HG02885 (cell line): Measurements from ENCODE around the gene SURF4.
"Not testable (repeated sequence)": the region's sequence is repeated elsewhere in the genome, so short reads cannot be mapped to it uniquely, and the experiment has no call there.

ENCODE experiments used
- ATAC-seq: cut with Tn5 transposase; IDR thresholded peaks from one replicate; pipeline ENCODE4 v1.9.1; 2021; ENCODE audit warnings: mild to moderate bottlenecking; ENCODE audit not compliant: unreplicated experiment, poor library complexity

SURF4 gene

GRCh38 chr9:133340256-133340655 lies 35.6 kb downstream of the SURF4 start:
- no peak for ATAC-seq

- ATAC-seq: no peak
These were observed 36.2 kb downstream of the SURF4 start for GRCh38 chr9:133339641-133340040.

GRCh38 chr9:133335924-133336811 lies 39.7 kb downstream of the SURF4 start, which contains the start of gene SURF6:
Gene SURF6, minus strand, starts transcription at chr9:133336188. Its CDS starts 56 bp downstream, at chr9:133336132.
- peak; percentile 89 for ATAC-seq

GRCh38 chr9:133334888-133335287 lies 41.0 kb downstream of the SURF4 start:
- ATAC-seq: not testable (repeated sequence)

- no peak for ATAC-seq
These were observed 41.7 kb downstream of the SURF4 start for GRCh38 chr9:133334161-133334560.

DNA sequence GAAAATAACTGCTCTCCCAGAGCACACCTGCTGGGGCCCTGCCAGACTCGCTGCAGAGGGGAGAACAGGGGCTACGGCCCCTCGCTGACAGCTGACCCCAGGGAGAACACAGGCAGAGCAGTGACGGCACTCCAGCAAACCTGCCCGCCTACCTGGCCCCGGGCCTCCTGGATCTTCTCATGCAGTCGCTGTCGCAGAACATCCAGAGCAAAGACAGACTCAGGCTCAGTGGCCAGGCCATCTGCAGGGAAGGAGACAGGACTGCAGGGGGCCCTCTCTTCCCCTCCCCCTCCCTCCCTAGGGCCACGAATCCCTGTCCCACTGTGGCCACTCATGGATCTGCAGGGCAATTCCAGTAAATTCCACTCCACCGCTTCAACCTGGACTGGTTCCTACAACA lies 42.3 kb downstream of the SURF4 start:
- ATAC-seq: no peak

DNA sequence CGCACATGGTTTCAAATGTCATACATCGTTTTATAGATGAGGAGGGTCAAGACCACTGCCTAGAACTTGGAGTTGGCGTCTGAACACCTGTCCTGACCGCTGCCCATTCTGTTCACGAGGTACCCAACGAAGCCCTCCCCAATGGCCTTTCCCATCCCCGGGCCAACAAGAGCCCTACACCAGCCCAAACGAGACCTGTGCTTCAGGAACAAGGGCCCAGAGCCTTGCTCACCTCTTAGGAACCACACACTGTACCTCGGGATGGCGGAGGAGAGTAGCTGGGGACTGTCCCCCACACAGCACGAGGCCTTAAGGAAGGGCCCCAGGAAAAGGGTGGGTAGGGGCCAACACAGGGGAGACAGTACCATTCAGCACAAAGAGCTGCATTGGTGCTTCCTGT lies 42.8 kb downstream of the SURF4 start:
- ATAC-seq: no peak

DNA sequence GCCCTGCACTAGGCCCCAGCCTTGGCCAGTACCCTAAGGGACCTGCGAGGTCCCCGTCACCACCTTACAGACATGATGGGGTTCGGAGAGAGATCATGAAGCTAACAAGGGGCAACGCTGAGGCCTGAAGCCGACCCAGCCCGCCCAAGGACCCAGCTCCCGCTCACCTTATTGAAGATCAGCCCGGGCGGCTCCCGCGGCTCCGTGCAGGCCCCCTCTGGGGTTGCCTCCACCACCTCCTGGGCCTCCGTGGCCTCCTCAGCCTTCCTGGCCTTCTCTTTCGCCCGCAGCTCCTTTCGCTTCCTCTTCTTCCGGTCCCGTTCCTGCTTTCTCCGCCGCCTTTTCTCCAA lies 43.5 kb downstream of the SURF4 start:
- ATAC-seq: no peak

GRCh38 chr9:133331641-133332380 lies 44.0 kb downstream of the SURF4 start:
- no peak for ATAC-seq

DNA sequence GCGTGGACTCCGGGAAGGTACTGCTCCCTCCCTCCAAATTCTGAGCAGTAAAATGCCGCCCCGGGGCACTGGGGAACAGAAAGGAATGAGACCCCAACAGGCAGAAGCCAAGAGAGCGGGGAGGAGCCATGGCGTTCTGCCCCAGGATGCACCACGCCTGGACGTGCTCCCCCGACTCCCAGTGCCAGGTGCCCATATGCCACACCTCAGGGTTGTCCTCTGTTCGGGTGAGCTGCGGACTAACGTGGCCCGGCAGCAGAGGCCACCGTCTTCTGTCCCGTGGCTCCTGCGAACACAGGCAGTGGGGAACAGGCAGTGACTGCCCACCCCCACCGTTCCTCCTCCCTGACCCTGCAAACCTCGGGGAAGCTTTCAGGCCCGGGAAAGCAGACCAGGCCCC lies 44.6 kb downstream of the SURF4 start:
- ATAC-seq: no peak

DNA sequence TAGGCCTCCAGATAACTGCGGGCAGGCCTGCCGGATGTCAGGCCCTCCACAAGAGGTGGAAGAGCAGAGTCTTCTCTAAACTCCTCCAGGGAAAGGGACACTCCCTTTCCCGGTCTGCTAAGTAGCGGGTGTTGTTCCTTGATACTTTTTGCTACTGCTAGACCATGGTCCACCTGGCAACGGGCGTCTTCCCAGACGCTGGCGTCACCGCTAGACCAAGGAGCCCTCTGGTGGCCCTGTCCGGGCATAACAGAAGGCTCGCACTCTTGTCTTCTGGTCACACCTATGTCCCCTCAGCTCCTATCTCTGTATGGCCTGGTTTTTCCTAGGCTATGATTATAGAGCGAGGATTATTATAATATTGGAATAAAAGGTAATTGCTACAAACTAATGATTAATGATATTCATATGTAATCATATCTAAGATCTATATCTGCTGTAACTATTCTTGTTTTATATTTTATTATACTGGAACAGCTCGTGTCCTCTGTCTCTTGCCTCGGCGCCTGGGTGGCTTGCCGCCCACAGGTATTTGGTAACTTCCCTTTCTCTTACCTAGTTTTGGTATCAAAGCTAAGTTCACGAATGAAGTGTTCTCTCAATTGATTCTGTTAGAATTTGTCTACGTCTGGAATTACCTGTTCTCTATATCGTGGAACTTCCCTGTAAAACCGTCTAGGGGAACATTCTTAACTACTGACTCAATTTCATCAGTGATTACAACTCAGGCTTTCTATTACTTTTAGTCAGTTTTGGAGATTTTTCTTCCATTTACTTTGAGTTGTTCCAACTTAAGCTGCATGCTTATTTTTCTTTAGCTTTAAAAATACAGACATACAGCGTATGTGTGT lies 46.3 kb downstream of the SURF4 start:
- not testable (repeated sequence) for ATAC-seq

DNA sequence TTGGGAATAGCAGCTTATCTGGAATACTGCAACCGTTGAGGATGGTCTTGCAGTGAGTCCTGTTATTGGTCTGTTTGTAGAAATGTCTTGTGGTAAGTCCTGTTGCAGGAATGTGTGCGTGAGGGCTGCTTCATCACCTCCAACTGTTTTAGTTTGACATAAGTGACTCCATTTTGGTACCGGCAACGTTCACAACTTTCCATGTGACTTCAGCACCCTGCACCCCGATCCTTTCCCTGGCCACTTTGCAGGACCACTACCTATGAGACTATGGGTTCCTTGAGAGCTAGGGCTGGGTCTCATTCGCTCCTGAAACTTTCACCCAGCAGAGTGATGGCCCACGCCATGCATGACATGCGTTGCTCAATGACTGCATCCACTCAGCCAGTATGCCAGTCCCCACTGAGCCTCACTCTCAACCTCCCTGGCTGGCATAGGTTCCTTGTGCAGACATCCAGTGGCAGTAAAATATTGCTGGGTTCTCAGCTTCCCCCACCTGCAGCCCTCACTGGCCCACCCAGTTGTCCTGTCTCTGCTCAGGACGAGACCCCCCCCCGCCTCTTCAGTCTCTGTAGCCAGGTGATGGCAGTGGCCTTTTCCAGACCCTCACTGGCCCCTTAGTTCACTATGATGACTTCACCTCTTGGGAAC lies 47.9 kb downstream of the SURF4 start:
- no peak for ATAC-seq

GRCh38 chr9:133327021-133327420 lies 48.8 kb downstream of the SURF4 start:
- not testable (repeated sequence) for ATAC-seq

- no peak for ATAC-seq
These were observed 51.7 kb downstream of the SURF4 start for GRCh38 chr9:133323991-133324703.

GRCh38 chr9:133323211-133323610 lies 52.6 kb downstream of the SURF4 start:
- ATAC-seq: no peak

GRCh38 chr9:133322701-133323100 lies 53.2 kb downstream of the SURF4 start:
- no peak for ATAC-seq

- no peak for ATAC-seq
These were observed 54.4 kb downstream of the SURF4 start for GRCh38 chr9:133321411-133321935.

- ATAC-seq: no peak
These were observed 55.4 kb downstream of the SURF4 start for GRCh38 chr9:133320421-133320881.

DNA sequence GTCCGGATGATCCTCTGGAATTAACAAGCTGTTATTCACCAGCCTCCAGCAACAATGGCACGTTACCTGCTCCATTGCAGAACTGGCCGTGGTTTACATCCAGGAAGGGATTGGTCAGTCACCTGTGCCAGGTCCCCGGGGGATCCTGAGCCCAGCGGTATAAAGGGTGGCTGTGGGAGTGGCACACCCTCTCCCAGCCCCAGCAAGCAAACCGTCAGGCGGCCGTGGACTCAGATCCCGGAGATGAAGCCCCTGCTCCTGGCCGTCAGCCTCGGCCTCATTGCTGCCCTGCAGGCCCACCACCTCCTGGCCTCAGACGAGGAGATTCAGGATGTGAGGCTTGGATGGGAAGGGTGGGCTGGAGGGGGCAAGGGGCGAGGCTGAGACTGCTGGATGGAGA lies 58.3 kb downstream of the SURF4 start:
- not testable (repeated sequence) for ATAC-seq
